OCI-LY3 (cell line): ENCODE measurements around the gene TOM1.

ENCODE experiments used
- H2AFZ ChIP-seq: fragments of 200-600, 300-600 bp; shearing (Covaris generic); 2 replicates; pipeline ENCODE4 v1.6.0; 2014; ENCODE audit warnings: antibody characterized with exemption, low read depth, low read length
- H3K27ac ChIP-seq: fragments of 200-600, 300-600 bp; sonication (generic); 2 replicates; pipeline ENCODE4 v1.5.1; 2014; ENCODE audit warnings: mild to moderate bottlenecking, low read length, moderate library complexity, mixed read lengths
- H3K27me3 ChIP-seq: fragments of 200-600, 300-600 bp; sonication (generic); 2 replicates; pipeline ENCODE4 v1.6.1; 2014; ENCODE audit warnings: low read depth, low read length, mixed read lengths
- H3K36me3 ChIP-seq: fragments of 200-600, 300-600 bp; sonication (generic); replicated peaks from 2 replicates; pipeline ENCODE3; 2014; ENCODE audit warnings: low read depth, low read length, mixed read lengths
- H3K4me1 ChIP-seq: fragments of 300-600, 200-600 bp; sonication (generic); 2 replicates; pipeline ENCODE4 v1.6.1; 2014; ENCODE audit warnings: low read length, mixed read lengths
- H3K4me2 ChIP-seq: fragments of 200-600, 300-600 bp; sonication (generic); 2 replicates; pipeline ENCODE4 v1.6.1; 2014; ENCODE audit warnings: low read length, mixed read lengths
- H3K4me3 ChIP-seq: fragments of 300-600, 200-600 bp; sonication (generic); 2 replicates; pipeline ENCODE4 v1.5.1; 2014; ENCODE audit warnings: antibody characterized with exemption, mild to moderate bottlenecking, low read length, moderate library complexity
- H3K79me2 ChIP-seq: fragments of 300-600, 200-600 bp; shearing (Covaris generic); 2 replicates; pipeline ENCODE4 v1.6.1; 2014; ENCODE audit warnings: mild to moderate bottlenecking, low read length, mixed read lengths
- H3K9ac ChIP-seq: fragments of 300-600, 200-600 bp; shearing (Covaris generic); 2 replicates; pipeline ENCODE4 v1.6.0; 2014; ENCODE audit warnings: mild to moderate bottlenecking, low read length, moderate library complexity
- H3K9me3 ChIP-seq: fragments of 200-600, 300-600 bp; shearing (Covaris generic); 2 replicates; pipeline ENCODE4 v1.6.1; 2014; ENCODE audit warnings: low read length, mixed read lengths; ENCODE audit not compliant: insufficient read depth
- H4K20me1 ChIP-seq: fragments of 200-600, 300-600 bp; sonication (generic); 2 replicates; pipeline ENCODE4 v1.6.1; 2016; ENCODE audit warnings: low read length, mixed read lengths; ENCODE audit not compliant: insufficient read depth
- CTCF ChIP-seq: fragments of 200-600, 300-600 bp; sonication (generic); IDR thresholded peaks from 2 replicates; pipeline ENCODE4 v1.5.1; 2014; ENCODE audit warnings: antibody characterized with exemption, low read length, low read depth
- EZH2phosphoT487 ChIP-seq: fragments of 200-600 bp; shearing (Covaris generic); IDR thresholded peaks from 2 replicates; pipeline ENCODE4 v1.6.1; 2018; ENCODE audit warnings: antibody characterized with exemption, mixed run types, low read depth

TOM1 gene

GRCh38 chr22:35322126-35322525 is 22.4 kb downstream of the TOM1 start:
- no peaks in the 10 kb centered on the region for H3K79me2 ChIP-seq
- no peaks in the 10 kb centered on the region for H4K20me1 ChIP-seq
- no peak overlapping the region for H2AFZ ChIP-seq
- no peaks in the 10 kb centered on the region for H3K27me3 ChIP-seq
- H3K9me3 ChIP-seq, result no peaks in the 10 kb centered on the region
- H3K9ac ChIP-seq, result no peak overlapping the region
- no peaks in the 10 kb centered on the region for H3K4me1 ChIP-seq
- no peak overlapping the region for H3K4me3 ChIP-seq
- peaks cover 11% of the 10 kb centered on the region for H3K36me3 ChIP-seq
- no peak for TF ChIP-seq EZH2phosphoT487
- no peak for TF ChIP-seq CTCF
- H3K27ac ChIP-seq, result no peak overlapping the region
- H3K4me2 ChIP-seq, result no peak overlapping the region

GRCh38 chr22:35322893-35323292 is 23.2 kb downstream of the TOM1 start:
- no peaks in the 10 kb centered on the region for H3K9me3 ChIP-seq
- H3K9ac ChIP-seq, result no peak overlapping the region
- TF ChIP-seq EZH2phosphoT487, result no peak
- no peak for TF ChIP-seq CTCF
- H4K20me1 ChIP-seq, result no peaks in the 10 kb centered on the region
- H3K4me1 ChIP-seq, result no peaks in the 10 kb centered on the region
- no peak overlapping the region for H3K4me3 ChIP-seq
- no peak overlapping the region for H3K4me2 ChIP-seq
- H3K79me2 ChIP-seq, result no peaks in the 10 kb centered on the region
- H2AFZ ChIP-seq, result no peak overlapping the region
- H3K27me3 ChIP-seq, result no peaks in the 10 kb centered on the region
- no peak overlapping the region for H3K27ac ChIP-seq
- H3K36me3 ChIP-seq, result peaks cover 15% of the 10 kb centered on the region

GRCh38 chr22:35323305-35323704 is 23.6 kb downstream of the TOM1 start:
- Histone ChIP-seq H3K27me3 (no peaks in the 10 kb centered on the region), H3K9me3 (no peaks in the 10 kb centered on the region), H3K4me3 (no peak overlapping the region), H3K9ac (no peak overlapping the region), H3K4me2 (no peak overlapping the region), H3K79me2 (no peaks in the 10 kb centered on the region), H3K36me3 (peaks cover 13% of the 10 kb centered on the region), H2AFZ (no peak overlapping the region), H4K20me1 (no peaks in the 10 kb centered on the region), H3K4me1 (no peaks in the 10 kb centered on the region), H3K27ac (no peak overlapping the region)
- no peak for TF ChIP-seq EZH2phosphoT487
- TF ChIP-seq CTCF, result no peak

GRCh38 chr22:35324067-35324466 is 24.4 kb downstream of the TOM1 start:
- no peaks in the 10 kb centered on the region for H4K20me1 ChIP-seq
- TF ChIP-seq EZH2phosphoT487, result no peak
- TF ChIP-seq CTCF, result no peak
- no peak overlapping the region for H3K9ac ChIP-seq
- H3K79me2 ChIP-seq, result no peaks in the 10 kb centered on the region
- H3K4me3 ChIP-seq, result no peak overlapping the region
- no peak overlapping the region for H3K4me2 ChIP-seq
- H3K27ac ChIP-seq, result no peak overlapping the region
- H2AFZ ChIP-seq, result no peak overlapping the region
- no peaks in the 10 kb centered on the region for H3K27me3 ChIP-seq
- H3K4me1 ChIP-seq, result no peaks in the 10 kb centered on the region
- H3K9me3 ChIP-seq, result no peaks in the 10 kb centered on the region
- H3K36me3 ChIP-seq, result peaks cover 17% of the 10 kb centered on the region
